Activated T-cell treated with anti-CD3 and anti-CD28 coated beads, Interleukin-2, amount 50 U/mL, for 48 hours (primary cell): ENCODE results near the gene SPAG6.
"Not testable (repeated sequence)": the region's sequence is repeated elsewhere in the genome, so short reads cannot be mapped to it uniquely, and the experiment has no call there.

Experiments
- DNase-seq, 2 experiments: peaks; one replicate each; pipeline ENCODE4 v3.0.0-alpha.2; 2020

SPAG6 gene

GRCh38 chr10:22381262-22381661 is 36.0 kb downstream of the SPAG6 start:
- no peak for DNase-seq

GRCh38 chr10:22386503-22386902 is 41.2 kb downstream of the SPAG6 start:
- DNase-seq = no peak

- no peak for DNase-seq
These were observed 44.7 kb downstream of the SPAG6 start for GRCh38 chr10:22389856-22390589.

GRCh38 chr10:22391600-22391999 is 46.3 kb downstream of the SPAG6 start:
- no peak for DNase-seq

- DNase-seq = not testable (repeated sequence)
These were observed 50.9 kb downstream of the SPAG6 start for GRCh38 chr10:22396195-22396594.

GRCh38 chr10:22406916-22407315 is 61.6 kb downstream of the SPAG6 start:
- DNase-seq = not testable (repeated sequence)

- DNase-seq = no peak
These were observed 65.1 kb downstream of the SPAG6 start for GRCh38 chr10:22410394-22410793.

GRCh38 chr10:22410846-22411245 is 65.5 kb downstream of the SPAG6 start:
- DNase-seq = no peak

GRCh38 chr10:22414146-22414545 is 68.8 kb downstream of the SPAG6 start:
- DNase-seq = no peak

- no peak for DNase-seq
These were observed 69.8 kb downstream of the SPAG6 start for GRCh38 chr10:22415072-22415471.

GRCh38 chr10:22417736-22418268 is 72.5 kb downstream of the SPAG6 start:
- no peak for DNase-seq

GRCh38 chr10:22420787-22421517 is 75.7 kb downstream of the SPAG6 start:
- no peak for DNase-seq

GRCh38 chr10:22426653-22427052 is 81.4 kb downstream of the SPAG6 start:
- DNase-seq = no peak

- no peak for DNase-seq
These were observed 81.8 kb downstream of the SPAG6 start for GRCh38 chr10:22427101-22427500.

GRCh38 chr10:22427890-22428571 is 82.7 kb downstream of the SPAG6 start:
- no peak for DNase-seq

- no peak for DNase-seq
These were observed 83.8 kb downstream of the SPAG6 start for GRCh38 chr10:22429146-22429545.

- DNase-seq = no peak
These were observed 84.7 kb downstream of the SPAG6 start for GRCh38 chr10:22429981-22430421.

- DNase-seq = no peak
These were observed 88.6 kb downstream of the SPAG6 start for GRCh38 chr10:22433875-22434274.

- DNase-seq = no peak
These were observed 89.2 kb downstream of the SPAG6 start for GRCh38 chr10:22434521-22434920.

GRCh38 chr10:22435650-22436049 is 90.4 kb downstream of the SPAG6 start:
- peak in 1 of 2 experiments; percentile 28 for DNase-seq

- peak; percentile 67 to 73 for DNase-seq
These were observed 91.2 kb downstream of the SPAG6 start for GRCh38 chr10:22436526-22436892.

- DNase-seq = peak; percentile 89 to 90
These were observed 91.8 kb downstream of the SPAG6 start for GRCh38 chr10:22436893-22437619.
